SK-N-SH (cell line): Measurements from ENCODE around the gene DNAH3. TPM values are rescaled to one million over a fixed set of nuclear protein-coding genes. Genes with fewer than 3 reads are reported as not detected.

ENCODE experiments used
- CTCF ChIA-PET: fragments of 300-600, 350-600 bp; formaldehyde crosslinking; extraction: SDS; loops from one replicate; lab custom pipeline; 2021; lab: Yijun Ruan, JAX
- POLR2A ChIA-PET: fragments of 350-600 bp; sonication (Branson Sonifier 250); formaldehyde crosslinking; extraction: SDS; loops from one replicate; lab custom pipeline; 2020; ENCODE audit warnings: antibody characterized with exemption, inconsistent platforms; lab: Yijun Ruan, JAX
- DNase-seq: peaks from one replicate; pipeline ENCODE4 v3.0.0; 2012
- H2AFZ ChIP-seq: fragments of 200-600 bp; sonication (generic); 2 replicates; pipeline ENCODE4 v1.8.1; 2016; ENCODE audit warnings: antibody characterized with exemption, mild to moderate bottlenecking, low read depth
- H3F3A ChIP-seq: fragments of 200-600 bp; sonication (generic); replicated peaks from 2 replicates; pipeline ENCODE3; 2016; ENCODE audit warnings: antibody characterized with exemption, mild to moderate bottlenecking; ENCODE audit not compliant: insufficient read depth
- H3K27ac ChIP-seq, 2 experiments: fragments of 200-500 bp in 1 of 2; fragments of 200-600 bp in 1 of 2; sonication (Bioruptor generic) in 1 of 2; sonication (generic), shearing (Covaris generic) in 1 of 2; 2 replicates each; pipeline versions ENCODE4 v1.5.1 to v1.6.1; 2014 to 2016; ENCODE audit warnings: low read depth in 2 of 2, inconsistent platforms in 1 of 2, low read length in 1 of 2, mild to moderate bottlenecking in 1 of 2, mixed read lengths in 1 of 2
- H3K27me3 ChIP-seq: fragments of 200-600 bp; sonication (generic), shearing (Covaris generic); 2 replicates; pipeline ENCODE4 v1.6.1; 2016; ENCODE audit warnings: mixed run types; ENCODE audit not compliant: insufficient read depth
- H3K36me3 ChIP-seq, 2 experiments: fragments of 200-500 bp in 1 of 2; fragments of 200-600 bp in 1 of 2; sonication (Bioruptor generic) in 1 of 2; sonication (generic) in 1 of 2; replicated peaks in 1 of 2; 2 replicates each; pipeline versions ENCODE3 to v1.5.1; 2014 to 2016; ENCODE audit warnings: low read length in 1 of 2, mild to moderate bottlenecking in 1 of 2; ENCODE audit not compliant: insufficient read depth in 2 of 2, control insufficient read depth in 1 of 2
- H3K4me1 ChIP-seq, 2 experiments: fragments of 200-500 bp in 1 of 2; fragments of 200-600 bp in 1 of 2; sonication (Bioruptor generic) in 1 of 2; sonication (generic), shearing (Covaris generic) in 1 of 2; 2 replicates each; pipeline versions ENCODE4 v1.5.1 to v1.6.1; 2014 to 2016; ENCODE audit warnings: low read depth in 1 of 2, low read length in 1 of 2, mixed run types in 1 of 2; ENCODE audit not compliant: insufficient read depth in 2 of 2, control insufficient read depth in 1 of 2
- H3K4me2 ChIP-seq: fragments of 200-600 bp; sonication (generic), shearing (Covaris generic); 2 replicates; pipeline ENCODE4 v1.6.1; 2017; ENCODE audit warnings: mixed run types
- H3K4me3 ChIP-seq, 2 experiments: fragments of 200-500 bp in 1 of 2; fragments of 200-600 bp in 1 of 2; sonication (Bioruptor generic) in 1 of 2; sonication (generic), shearing (Covaris generic) in 1 of 2; 2 replicates each; pipeline versions ENCODE4 v1.5.1 to v1.8.1; 2014 to 2016; ENCODE audit warnings: low read depth in 2 of 2, inconsistent platforms in 1 of 2, low read length in 1 of 2, mild to moderate bottlenecking in 1 of 2, mixed read lengths in 1 of 2, moderate library complexity in 1 of 2
- H3K79me2 ChIP-seq: fragments of 200-600 bp; sonication (generic); 2 replicates; pipeline ENCODE4 v1.8.1; 2017; ENCODE audit warnings: mild to moderate bottlenecking; ENCODE audit not compliant: insufficient read depth
- H3K9ac ChIP-seq: fragments of 200-600 bp; sonication (generic); 2 replicates; pipeline ENCODE4 v1.6.1; 2017; ENCODE audit warnings: mixed run types
- H3K9me2 ChIP-seq: fragments of 200-600 bp; sonication (generic); 2 replicates; pipeline ENCODE4 v1.6.1; 2017; ENCODE audit warnings: mixed run types
- H3K9me3 ChIP-seq: fragments of 200-600 bp; sonication (generic); 2 replicates; pipeline ENCODE4 v1.6.1; 2017; ENCODE audit warnings: mixed run types, mild to moderate bottlenecking, moderate library complexity
- H4K20me1 ChIP-seq: fragments of 200-600 bp; sonication (generic); 2 replicates; pipeline ENCODE4 v1.6.1; 2017; ENCODE audit warnings: mild to moderate bottlenecking, mixed run types; ENCODE audit not compliant: insufficient read depth
- ELF1 ChIP-seq: IDR thresholded peaks from 2 replicates; pipeline ENCODE4 v1.4.0; 2012
- EP300 ChIP-seq, 2 experiments: IDR thresholded peaks; 2 replicates each; pipeline versions ENCODE4 v1.4.0 to v1.6.1; 2012; ENCODE audit warnings: borderline replicate concordance in 1 of 2, low read depth in 1 of 2, low read length in 1 of 2
- FOXM1 ChIP-seq: IDR thresholded peaks from 2 replicates; pipeline ENCODE4 v1.4.0; 2012; ENCODE audit warnings: low read depth, mild to moderate bottlenecking
- GABPA ChIP-seq: IDR thresholded peaks from 2 replicates; pipeline ENCODE4 v1.4.0; 2012; ENCODE audit warnings: low read depth, mild to moderate bottlenecking
- NFIC ChIP-seq: IDR thresholded peaks from 2 replicates; pipeline ENCODE4 v1.4.0; 2012; ENCODE audit warnings: borderline replicate concordance
- POLR2AphosphoS5 ChIP-seq: IDR thresholded peaks from 2 replicates; pipeline ENCODE4 v1.6.1; 2012; ENCODE audit warnings: low read depth, low read length
- REST ChIP-seq: IDR thresholded peaks from 2 replicates; pipeline ENCODE4 v1.6.1; 2012; ENCODE audit warnings: mild to moderate bottlenecking, low read depth, low read length, moderate library complexity
- RFX5 ChIP-seq: IDR thresholded peaks from 2 replicates; pipeline ENCODE4 v1.6.1; 2012; ENCODE audit warnings: mild to moderate bottlenecking, improper control_type of control experiment, low read length
- TCF12 ChIP-seq: IDR thresholded peaks from 2 replicates; pipeline ENCODE4 v1.4.0; 2012
- TEAD4 ChIP-seq: IDR thresholded peaks from 2 replicates; pipeline ENCODE4 v1.4.0; 2012; ENCODE audit warnings: mild to moderate bottlenecking, borderline replicate concordance; ENCODE audit not compliant: insufficient read depth
- YY1 ChIP-seq: IDR thresholded peaks from 2 replicates; pipeline ENCODE4 v1.4.0; 2012; ENCODE audit warnings: low read depth, mild to moderate bottlenecking
- WGBS: methylation state at CpG from one replicate; pipeline ENCODE4 v1.1.6; 2017; ENCODE audit warnings: low lambda C conversion rate; 5-methylcytosine and 5-hydroxymethylcytosine counted together
- polyA plus RNA-seq, 3 experiments: library from polyadenylated mRNA; depleted of rRNA; stranded (reverse); fragments of >200 nt; gene quantifications; 2 replicates each; pipeline ENCODE4 v1.2.3, GENCODE V29; 2012
- TF ChIP-seq, protein P1 (sequence below): IDR thresholded peaks from 2 replicates; pipeline ENCODE4; 2012
- TF ChIP-seq, protein P2 (sequence below): fragments of 200-600 bp; sonication (generic); IDR thresholded peaks from 2 replicates; pipeline ENCODE4 v1.6.1; 2017; ENCODE audit warnings: antibody characterized with exemption, mild to moderate bottlenecking, moderate library complexity
- TF ChIP-seq, protein P3 (sequence below): fragments of 150-350 bp; IDR thresholded peaks from 2 replicates; pipeline ENCODE4 v1.6.1; 2016; ENCODE audit warnings: mild to moderate bottlenecking, low read depth, low read length

Gene DNAH3
- polyA plus RNA-seq, 1 of the 3 experiments (the other 2 are of a cell fraction) = not detected

DNA sequence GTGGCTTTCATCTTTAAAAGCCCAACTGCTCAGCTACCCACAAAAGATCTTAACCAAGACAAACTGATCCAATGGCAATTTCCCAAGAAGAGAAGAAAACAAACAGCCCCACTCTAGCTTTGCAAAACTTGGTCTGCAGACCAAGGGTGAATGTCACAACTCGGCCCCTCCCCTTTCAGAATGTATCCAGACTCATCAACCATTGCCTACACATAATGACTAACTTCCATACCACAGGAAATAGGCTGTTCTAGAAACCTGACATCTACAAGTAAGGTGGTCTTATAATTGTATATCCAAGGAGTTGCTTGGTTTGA lies 266.4 kb downstream of the DNAH3 start:
- H3K27ac ChIP-seq = no peak overlapping the region
- TF ChIP-seq EP300 (IDR thresholded peaks at IDR 0.05; ENCODE audit: borderline replicate concordance in 1 of 2, low read depth in 1 of 2, low read length in 1 of 2) (no peak), POLR2AphosphoS5 (no peak), RFX5 (no peak), TEAD4 (no peak), FOXM1 (no peak), GABPA (no peak), YY1 (no peak), REST (no peak), TCF12 (no peak), NFIC (no peak), ELF1 (no peak)
- TF ChIP-seq, protein P1, sequence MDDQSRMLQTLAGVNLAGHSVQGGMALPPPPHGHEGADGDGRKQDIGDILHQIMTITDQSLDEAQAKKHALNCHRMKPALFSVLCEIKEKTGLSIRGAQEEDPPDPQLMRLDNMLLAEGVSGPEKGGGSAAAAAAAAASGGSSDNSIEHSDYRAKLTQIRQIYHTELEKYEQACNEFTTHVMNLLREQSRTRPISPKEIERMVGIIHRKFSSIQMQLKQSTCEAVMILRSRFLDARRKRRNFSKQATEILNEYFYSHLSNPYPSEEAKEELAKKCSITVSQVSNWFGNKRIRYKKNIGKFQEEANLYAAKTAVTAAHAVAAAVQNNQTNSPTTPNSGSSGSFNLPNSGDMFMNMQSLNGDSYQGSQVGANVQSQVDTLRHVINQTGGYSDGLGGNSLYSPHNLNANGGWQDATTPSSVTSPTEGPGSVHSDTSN = no peak
- TF ChIP-seq, protein P2, sequence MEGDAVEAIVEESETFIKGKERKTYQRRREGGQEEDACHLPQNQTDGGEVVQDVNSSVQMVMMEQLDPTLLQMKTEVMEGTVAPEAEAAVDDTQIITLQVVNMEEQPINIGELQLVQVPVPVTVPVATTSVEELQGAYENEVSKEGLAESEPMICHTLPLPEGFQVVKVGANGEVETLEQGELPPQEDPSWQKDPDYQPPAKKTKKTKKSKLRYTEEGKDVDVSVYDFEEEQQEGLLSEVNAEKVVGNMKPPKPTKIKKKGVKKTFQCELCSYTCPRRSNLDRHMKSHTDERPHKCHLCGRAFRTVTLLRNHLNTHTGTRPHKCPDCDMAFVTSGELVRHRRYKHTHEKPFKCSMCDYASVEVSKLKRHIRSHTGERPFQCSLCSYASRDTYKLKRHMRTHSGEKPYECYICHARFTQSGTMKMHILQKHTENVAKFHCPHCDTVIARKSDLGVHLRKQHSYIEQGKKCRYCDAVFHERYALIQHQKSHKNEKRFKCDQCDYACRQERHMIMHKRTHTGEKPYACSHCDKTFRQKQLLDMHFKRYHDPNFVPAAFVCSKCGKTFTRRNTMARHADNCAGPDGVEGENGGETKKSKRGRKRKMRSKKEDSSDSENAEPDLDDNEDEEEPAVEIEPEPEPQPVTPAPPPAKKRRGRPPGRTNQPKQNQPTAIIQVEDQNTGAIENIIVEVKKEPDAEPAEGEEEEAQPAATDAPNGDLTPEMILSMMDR = no peak
- TF ChIP-seq, protein P3, sequence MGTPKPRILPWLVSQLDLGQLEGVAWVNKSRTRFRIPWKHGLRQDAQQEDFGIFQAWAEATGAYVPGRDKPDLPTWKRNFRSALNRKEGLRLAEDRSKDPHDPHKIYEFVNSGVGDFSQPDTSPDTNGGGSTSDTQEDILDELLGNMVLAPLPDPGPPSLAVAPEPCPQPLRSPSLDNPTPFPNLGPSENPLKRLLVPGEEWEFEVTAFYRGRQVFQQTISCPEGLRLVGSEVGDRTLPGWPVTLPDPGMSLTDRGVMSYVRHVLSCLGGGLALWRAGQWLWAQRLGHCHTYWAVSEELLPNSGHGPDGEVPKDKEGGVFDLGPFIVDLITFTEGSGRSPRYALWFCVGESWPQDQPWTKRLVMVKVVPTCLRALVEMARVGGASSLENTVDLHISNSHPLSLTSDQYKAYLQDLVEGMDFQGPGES = no peak
- H3F3A ChIP-seq = peaks cover 18% of the 10 kb centered on the region

More for the DNA sequence above, 266.4 kb downstream of the DNAH3 start:
- no peak overlapping the region for H3K4me2 ChIP-seq
- no peaks in the 10 kb centered on the region for H3K9me2 ChIP-seq
- no peaks in the 10 kb centered on the region for H3K27me3 ChIP-seq
- no peak for DNase-seq
- 91% methylated on average over 1 of the region's 1 CpG for WGBS
- no peaks in the 10 kb centered on the region for H3K9me3 ChIP-seq
- no peak overlapping the region for H3K4me3 ChIP-seq
- no peaks in the 10 kb centered on the region for H3K36me3 ChIP-seq
- H3K4me1 ChIP-seq = peaks cover 3 to 11% of the 10 kb centered on the region in 2 experiments; a peak in 3 of 4 replicates
- H2AFZ ChIP-seq = no peak overlapping the region
- no peak overlapping the region for H3K9ac ChIP-seq
- ChIA-PET CTCF (interaction anchor here (0.6 kb wide), 1 partner anchor 32 kb away, joined by 3 read pairs; no protein-coding TSS in a partner anchor), POLR2A (no interaction called here)
- peaks cover 90% of the 10 kb centered on the region for H3K79me2 ChIP-seq
- peaks cover 7% of the 10 kb centered on the region; the same call in 1 of the 2 replicates for H4K20me1 ChIP-seq
